OCI-LY1 (cell line): ENCODE data around the gene CLOCK.

ENCODE experiments used
- EZH2 ChIP-seq: fragments of 200-600 bp; sonication (generic), shearing (Covaris generic); IDR thresholded peaks from 2 replicates; pipeline ENCODE4 v1.8.0; 2017; ENCODE audit warnings: borderline replicate concordance, mixed run types, mild to moderate bottlenecking, antibody characterized with exemption, low read length, moderate library complexity, mixed read lengths
- TF ChIP-seq, protein P1 (sequence below): fragments of 200-600 bp; sonication (generic), shearing (Covaris generic); IDR thresholded peaks from 2 replicates; pipeline ENCODE4 v1.5.1; 2017; ENCODE audit warnings: mild to moderate bottlenecking, antibody characterized with exemption, low read length, moderate library complexity, mixed read lengths

DNA sequence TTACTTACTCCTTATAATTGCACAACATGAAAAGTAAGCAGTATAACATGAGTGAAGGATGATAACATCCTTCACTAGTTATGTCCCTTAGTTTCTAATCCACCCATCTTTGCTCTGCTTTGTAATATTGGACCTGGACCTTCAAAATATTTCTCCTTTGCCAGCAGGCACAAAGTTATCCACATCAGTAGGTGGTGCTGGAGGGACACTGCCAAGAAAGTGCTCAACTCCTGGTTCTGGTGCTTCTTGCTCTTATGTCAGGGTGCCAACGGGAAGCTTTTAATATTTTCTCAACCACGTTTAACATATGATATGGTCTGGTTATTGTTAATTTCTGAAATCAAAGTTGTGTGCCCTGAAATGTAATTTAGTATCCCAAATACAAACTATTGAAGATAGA is 101.9 kb downstream of the CLOCK start:
- TF ChIP-seq, protein P1, sequence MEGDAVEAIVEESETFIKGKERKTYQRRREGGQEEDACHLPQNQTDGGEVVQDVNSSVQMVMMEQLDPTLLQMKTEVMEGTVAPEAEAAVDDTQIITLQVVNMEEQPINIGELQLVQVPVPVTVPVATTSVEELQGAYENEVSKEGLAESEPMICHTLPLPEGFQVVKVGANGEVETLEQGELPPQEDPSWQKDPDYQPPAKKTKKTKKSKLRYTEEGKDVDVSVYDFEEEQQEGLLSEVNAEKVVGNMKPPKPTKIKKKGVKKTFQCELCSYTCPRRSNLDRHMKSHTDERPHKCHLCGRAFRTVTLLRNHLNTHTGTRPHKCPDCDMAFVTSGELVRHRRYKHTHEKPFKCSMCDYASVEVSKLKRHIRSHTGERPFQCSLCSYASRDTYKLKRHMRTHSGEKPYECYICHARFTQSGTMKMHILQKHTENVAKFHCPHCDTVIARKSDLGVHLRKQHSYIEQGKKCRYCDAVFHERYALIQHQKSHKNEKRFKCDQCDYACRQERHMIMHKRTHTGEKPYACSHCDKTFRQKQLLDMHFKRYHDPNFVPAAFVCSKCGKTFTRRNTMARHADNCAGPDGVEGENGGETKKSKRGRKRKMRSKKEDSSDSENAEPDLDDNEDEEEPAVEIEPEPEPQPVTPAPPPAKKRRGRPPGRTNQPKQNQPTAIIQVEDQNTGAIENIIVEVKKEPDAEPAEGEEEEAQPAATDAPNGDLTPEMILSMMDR: peak; percentile 5; the same call in 1 of the 2 replicates
- TF ChIP-seq EZH2: no peak
